GM10847 (cell line): ENCODE measurements around the gene TXNDC11.

ENCODE experiments used
- POLR2A ChIP-seq: IDR thresholded peaks from 2 replicates; pipeline ENCODE4 v1.6.1; 2011; ENCODE audit not compliant: insufficient read length; ENCODE audit errors: extremely low read depth

The TXNDC11 gene

DNA sequence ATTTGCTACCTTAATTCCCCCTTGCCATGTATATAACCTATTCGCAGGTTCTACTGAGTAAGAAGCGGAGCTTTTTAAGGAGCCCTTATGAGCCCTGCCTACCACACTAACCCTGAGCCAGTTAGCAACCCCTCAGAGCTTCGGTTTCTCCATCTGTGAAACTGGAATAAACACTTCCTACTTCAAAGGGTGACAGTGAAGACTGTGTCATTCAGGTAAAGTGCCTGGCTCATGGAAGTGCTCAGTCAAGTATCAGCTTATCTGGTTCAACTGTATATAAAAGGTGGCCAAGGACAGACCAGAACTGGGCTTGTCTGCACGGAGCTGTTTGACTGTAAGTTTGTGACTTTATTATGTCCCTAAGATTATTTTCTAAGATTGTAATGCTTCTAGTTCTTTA is 31.0 kb downstream of the TXNDC11 start:
- no peak for TF ChIP-seq POLR2A

- no peak for TF ChIP-seq POLR2A
Observed at GRCh38 chr16:11708421-11708820, 34.2 kb downstream of the TXNDC11 start.

DNA sequence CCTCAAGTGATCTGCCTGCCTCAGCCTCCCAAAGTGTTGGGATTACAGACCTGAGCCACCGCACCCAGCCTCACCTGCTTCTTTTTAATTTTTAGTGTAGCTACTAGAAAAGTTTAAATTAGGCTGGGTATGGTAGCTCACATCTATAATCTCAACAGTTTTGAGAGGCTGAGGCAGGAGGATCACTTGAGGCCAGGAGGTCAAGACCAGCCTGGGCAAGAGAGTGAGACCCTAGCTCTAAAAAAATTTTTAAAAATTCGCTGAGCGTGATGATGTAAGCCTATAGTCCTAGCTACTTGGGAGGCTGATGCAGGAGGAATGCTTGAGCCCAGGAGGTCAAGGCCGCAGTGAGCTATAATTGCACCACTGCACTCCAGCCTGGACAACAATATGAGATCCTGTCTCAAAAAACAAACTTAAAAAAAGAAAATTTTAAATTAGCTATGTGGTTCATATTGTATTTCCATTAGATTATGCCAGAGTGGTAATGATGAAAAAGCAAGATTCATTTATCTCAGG is 34.9 kb downstream of the TXNDC11 start:
- no peak for TF ChIP-seq POLR2A

GRCh38 chr16:11706180-11706742 is 36.4 kb downstream of the TXNDC11 start:
- TF ChIP-seq POLR2A, result no peak

DNA sequence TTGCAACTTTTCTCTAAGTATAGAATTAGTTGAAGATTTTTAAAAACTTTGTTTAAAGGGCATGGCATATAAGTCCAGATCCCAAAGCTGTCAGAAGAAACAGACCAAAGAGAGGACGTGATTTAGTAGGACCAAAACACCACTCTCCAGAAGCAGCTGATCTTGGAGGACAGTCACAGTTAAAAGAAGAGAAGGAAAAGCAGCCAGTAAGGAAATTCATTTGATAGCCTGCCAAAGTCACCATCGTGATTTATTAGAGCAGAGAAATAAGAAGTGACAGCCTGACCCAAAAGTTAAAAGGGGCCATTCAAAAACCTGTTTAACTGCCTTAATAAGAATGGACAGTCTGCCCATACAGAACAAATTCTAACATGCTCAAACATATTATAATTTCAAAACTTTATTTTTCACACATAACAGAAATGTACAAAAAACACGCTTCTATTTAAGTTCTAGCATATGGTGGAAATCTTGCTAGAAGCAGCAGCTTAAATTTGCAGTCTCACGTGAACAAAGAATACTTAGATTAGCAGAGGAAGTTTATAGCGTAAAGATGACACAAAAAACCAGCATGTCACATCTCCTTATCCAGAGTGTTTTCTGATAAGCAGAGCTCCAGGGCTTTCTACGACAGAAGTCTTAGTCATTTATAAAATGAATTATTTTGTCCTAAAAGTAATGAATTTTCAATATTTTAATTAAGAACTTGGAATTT is 37.2 kb downstream of the TXNDC11 start:
- TF ChIP-seq POLR2A, result no peak

DNA sequence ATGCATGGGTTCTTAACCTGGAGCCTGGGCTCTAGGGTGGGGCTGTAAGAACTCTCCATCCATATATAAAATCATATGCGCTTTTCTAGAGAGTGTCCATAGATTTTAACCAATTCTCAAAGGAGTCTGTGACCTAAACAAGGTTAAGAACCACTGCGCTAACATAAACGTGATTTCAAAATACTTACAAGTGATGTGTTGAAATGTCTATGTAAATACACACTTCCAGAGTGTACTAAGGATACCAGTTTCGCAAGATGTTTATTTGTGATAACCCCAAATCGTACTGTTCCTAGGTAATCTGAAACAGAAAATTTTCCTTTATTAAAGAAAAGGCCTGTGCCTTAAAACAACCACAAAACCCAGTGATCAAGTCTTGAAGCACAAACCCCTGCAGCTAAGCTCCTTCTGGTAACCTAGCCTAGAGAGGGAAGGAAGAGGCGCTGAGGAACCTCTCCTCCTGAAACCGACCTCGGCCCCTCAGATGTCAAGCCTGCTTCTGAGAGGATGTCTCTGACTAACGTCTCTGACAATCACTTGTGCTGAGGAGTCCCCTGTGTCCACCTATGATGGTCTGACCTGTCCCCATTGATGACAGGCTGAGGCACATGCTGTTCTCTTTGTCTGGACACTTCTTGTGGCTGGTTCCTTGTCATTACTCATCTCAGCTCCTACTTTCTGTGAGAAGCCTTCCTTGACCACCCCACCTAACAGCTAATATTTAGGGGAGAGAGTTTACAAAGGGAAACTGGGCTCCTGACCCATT is 42.2 kb downstream of the TXNDC11 start:
- no peak for TF ChIP-seq POLR2A

GRCh38 chr16:11699234-11699894 is 43.3 kb downstream of the TXNDC11 start:
- TF ChIP-seq POLR2A, result no peak

DNA sequence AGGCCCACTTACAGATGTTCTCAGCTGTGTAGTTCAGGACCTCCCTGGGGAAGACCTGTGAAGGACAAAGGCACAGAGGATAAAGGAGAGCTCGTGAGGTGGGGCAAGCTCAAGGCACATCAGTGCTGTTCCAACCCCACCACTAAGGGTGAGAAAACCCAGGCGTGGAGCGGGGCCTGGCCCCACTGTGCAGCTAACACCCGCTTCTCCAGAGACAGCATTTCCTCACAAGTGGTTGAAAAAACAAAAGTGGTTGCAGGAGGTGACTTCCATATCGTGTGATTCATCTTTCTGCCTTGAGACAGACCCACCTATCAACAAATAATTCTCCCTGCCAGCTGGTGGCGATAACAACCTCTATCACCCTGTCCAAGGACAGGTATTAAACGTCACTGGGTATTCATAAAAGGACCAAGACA is 44.4 kb downstream of the TXNDC11 start:
- TF ChIP-seq POLR2A, result no peak

GRCh38 chr16:11697319-11697718 is 45.3 kb downstream of the TXNDC11 start:
- TF ChIP-seq POLR2A, result no peak

GRCh38 chr16:11696266-11697012 is 46.2 kb downstream of the TXNDC11 start:
- TF ChIP-seq POLR2A, result no peak

- no peak for TF ChIP-seq POLR2A
Observed at GRCh38 chr16:11692651-11693050, 50.0 kb downstream of the TXNDC11 start.

DNA sequence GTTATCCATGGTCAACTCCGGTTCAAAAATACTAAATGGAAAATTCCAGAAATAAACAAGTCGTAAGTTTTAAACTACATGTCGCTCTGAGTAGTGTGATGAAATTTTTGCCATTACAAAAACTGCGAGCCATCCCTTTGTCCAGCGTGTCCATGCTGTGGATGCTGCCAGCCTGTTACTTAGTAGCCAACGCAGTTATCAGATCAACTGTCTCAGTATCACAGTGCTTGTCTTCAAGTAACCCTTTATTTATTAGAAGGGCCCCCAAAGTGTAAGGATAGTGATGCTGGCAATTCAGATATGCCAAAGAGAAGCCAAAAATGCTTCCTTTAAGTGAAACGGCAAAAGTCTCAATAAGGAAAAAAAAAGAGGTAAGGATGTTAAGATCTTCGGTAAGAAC is 50.5 kb downstream of the TXNDC11 start:
- TF ChIP-seq POLR2A, result no peak

DNA sequence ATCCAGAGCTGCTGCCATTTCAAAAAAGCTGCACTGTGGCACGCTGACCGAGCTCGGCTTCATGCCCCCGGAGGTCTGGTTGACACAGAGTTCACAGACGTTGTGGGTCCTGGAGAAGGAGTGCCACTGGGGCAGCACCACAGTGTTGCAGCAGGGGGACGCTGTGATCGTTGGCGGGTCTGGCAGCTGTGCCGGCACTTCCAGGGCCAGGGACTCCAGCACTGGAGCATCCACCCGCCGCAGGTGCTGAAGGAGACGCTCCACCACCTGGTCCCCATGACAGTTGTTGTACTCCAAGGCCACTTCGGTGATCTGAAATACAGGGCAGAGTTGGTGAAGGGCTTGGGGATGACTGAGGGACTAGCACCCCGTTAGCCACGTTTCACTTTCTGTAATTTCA is 50.9 kb downstream of the TXNDC11 start:
- TF ChIP-seq POLR2A, result no peak

DNA sequence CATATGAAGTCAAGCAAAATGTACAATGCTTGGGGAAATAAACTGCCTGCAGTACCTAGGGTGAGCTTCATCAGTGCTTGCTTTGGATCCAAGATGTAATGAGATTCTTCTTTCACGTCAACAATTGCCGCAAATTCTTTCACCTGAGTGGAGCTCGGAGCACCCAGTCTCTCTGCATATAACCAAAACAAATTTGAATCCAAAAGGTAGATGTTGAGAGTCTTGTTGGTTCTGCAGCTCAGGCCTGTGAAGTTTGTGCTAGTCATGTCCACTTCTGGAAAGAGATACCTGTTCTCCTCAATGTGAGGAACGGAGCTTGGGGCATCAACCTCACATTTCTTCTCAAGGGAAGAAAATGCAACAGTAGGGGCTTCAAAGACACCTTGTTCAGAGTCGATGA is 51.4 kb downstream of the TXNDC11 start:
- no peak for TF ChIP-seq POLR2A
